Natural killer cell treated with Interleukin-12 subunit alpha and Interleukin-12 subunit beta and Interleukin-15 and Interleukin-18, amount 100 ng/mL, for 72 hours (primary cell): Measurements from ENCODE around the gene GPR183. TPM values are rescaled to one million over a fixed set of nuclear protein-coding genes. Genes with fewer than 3 reads are reported as not detected.
A peak's percentile ranks its signal among the peaks of the same experiment; 100 is the strongest.

Experiments
- ATAC-seq, 2 donors: fragments of 150-1000 bp; cut with Tn5 transposase in 1 of 2; sonication (Bioruptor Pico), chemical (Tn5 transposase) in 1 of 2; 2 replicates each; pipeline ENCODE4 v1.10.0; 2021
- DNase-seq: peaks from one replicate; pipeline ENCODE4 v3.0.0; 2022; ENCODE audit warnings: low spot score
- H3K27ac Mint-ChIP-seq, 2 donors: 1 replicate in 1 of 2; 2 replicates in 1 of 2; pipeline ENCODE4 v1.8.0; 2022; ENCODE audit warnings: mixed read lengths in 2 of 2, mild to moderate bottlenecking in 1 of 2, moderate library complexity in 1 of 2
- H3K27me3 Mint-ChIP-seq, 2 donors: 1 replicate in 1 of 2; 2 replicates in 1 of 2; pipeline ENCODE4 v1.8.0; 2022; ENCODE audit warnings: mixed read lengths in 2 of 2
- H3K36me3 Mint-ChIP-seq: one replicate; pipeline ENCODE4 v1.8.0; 2022; ENCODE audit warnings: mixed read lengths
- H3K4me1 Mint-ChIP-seq, 2 donors: 1 replicate in 1 of 2; 2 replicates in 1 of 2; pipeline ENCODE4 v1.8.0; 2022; ENCODE audit warnings: low read depth in 2 of 2, mixed read lengths in 2 of 2, mild to moderate bottlenecking in 1 of 2
- H3K4me3 Mint-ChIP-seq: one replicate; pipeline ENCODE4 v1.8.0; 2022; ENCODE audit warnings: mixed read lengths
- H3K9me3 Mint-ChIP-seq: 2 replicates; pipeline ENCODE4 v1.8.0; 2022; ENCODE audit warnings: mixed read lengths
- total RNA-seq, 2 donors: library from RNA; stranded (reverse); gene quantifications; one replicate each; pipeline ENCODE4 v1.2.3, GENCODE V29; 2022

The GPR183 gene
- total RNA-seq, 2 donors from 2014 or later = 5.4 to 10.2 TPM

DNA sequence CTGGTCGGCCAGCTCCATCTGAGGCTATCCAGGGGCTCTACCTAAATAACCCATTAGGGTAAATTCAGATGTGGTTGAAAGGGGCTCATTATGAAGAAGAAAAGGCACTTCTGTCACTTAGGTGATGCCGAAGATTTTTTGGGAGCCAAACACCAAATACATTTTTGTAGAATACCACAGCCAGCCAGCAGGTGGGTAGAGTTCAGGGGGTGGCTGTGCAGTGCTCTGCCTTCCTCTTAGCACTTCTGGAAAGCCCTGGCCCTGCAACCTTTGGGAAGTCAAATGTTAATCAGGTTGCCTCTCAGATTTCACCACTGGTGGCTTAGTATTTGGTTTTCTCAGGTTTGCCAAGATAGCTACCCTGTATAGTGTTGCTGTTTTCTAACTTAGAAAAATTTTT lies 30.5 kb downstream of the GPR183 start:
- Mint-ChIP-seq H3K9me3 (no peaks in the 10 kb centered on the region), H3K36me3 (peaks cover 19% of the 10 kb centered on the region), H3K4me3 (no peak overlapping the region), H3K27me3 (no peaks in the 10 kb centered on the region), H3K27ac (peak overlapping the region; percentile 27 to 82), H3K4me1 (peaks cover 89 to 91% of the 10 kb centered on the region in 2 donors)
- no peak for ATAC-seq
- DNase-seq = no peak

DNA sequence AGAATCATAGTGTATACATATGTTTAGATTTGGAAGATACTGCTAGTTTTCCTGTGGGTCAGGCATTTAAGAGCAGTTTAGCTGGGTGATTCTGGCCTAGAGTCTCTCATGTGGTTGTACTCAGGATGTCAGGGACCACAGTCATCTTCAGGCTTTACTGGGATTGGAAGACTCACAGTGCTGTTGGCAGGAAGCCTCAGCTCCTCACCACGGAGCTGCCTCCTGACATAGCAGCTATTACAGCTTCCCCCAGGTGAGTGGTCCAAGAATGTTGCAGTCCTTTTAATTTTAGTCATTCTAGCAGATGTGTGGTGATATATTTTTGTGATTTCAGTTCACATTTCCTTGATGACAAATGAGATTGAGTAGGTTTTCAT lies 32.1 kb downstream of the GPR183 start:
- Mint-ChIP-seq H3K4me1 (peaks cover 87 to 90% of the 10 kb centered on the region in 2 donors), H3K27ac (peak overlapping the region; percentile 39 to 82), H3K9me3 (no peaks in the 10 kb centered on the region), H3K4me3 (peak overlapping the region; percentile 28), H3K36me3 (peaks cover 13% of the 10 kb centered on the region), H3K27me3 (no peaks in the 10 kb centered on the region)
- ATAC-seq (peak; percentile 77 to 82), DNase-seq (no peak)

DNA sequence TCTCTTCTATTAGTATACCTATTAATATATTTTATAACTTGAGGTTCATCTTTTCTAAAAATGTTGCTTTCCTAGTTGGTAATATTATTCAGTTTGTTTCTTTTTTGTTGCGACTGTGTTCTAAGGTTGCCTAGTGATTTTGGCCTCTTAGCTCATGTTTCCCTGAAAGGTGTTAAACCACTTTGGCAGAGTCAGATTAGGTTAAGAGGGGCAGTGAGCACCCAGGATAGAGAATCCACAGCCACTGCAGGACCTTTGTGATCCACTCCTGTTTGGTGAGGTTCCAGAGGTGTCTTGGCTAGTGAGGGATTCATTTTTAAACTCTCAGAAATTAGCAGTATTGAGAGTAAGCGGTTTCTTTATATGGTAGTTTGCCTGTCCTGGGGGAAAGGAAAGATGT lies 34.1 kb downstream of the GPR183 start:
- peak overlapping the region; percentile 39 to 82 for H3K27ac Mint-ChIP-seq
- no peaks in the 10 kb centered on the region for H3K9me3 Mint-ChIP-seq
- peaks cover 10% of the 10 kb centered on the region for H3K36me3 Mint-ChIP-seq
- no peaks in the 10 kb centered on the region for H3K27me3 Mint-ChIP-seq
- ATAC-seq (peak; percentile 70 to 77), DNase-seq (no peak)
- H3K4me1 Mint-ChIP-seq = peaks cover 78 to 82% of the 10 kb centered on the region in 2 donors
- peak overlapping the region; percentile 62 for H3K4me3 Mint-ChIP-seq

DNA sequence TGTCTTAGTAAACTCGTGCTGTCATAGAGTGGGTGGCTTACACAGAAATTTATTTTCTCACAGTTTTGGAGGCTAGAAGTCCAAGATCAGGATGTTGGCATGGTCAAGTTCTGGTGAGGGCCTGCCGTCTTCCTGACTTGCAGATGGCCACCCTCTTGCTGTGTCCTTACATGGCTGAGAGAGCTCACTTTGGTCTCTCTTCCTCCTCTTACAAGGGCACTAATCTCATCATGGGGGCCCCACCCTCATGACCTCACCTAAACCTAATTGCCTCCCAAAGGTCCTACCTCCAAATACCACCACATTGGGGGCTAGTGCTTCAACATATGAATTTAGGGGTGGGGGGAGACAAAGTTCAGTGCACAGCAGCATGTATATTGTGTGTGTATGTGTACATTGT lies 34.7 kb downstream of the GPR183 start:
- no peaks in the 10 kb centered on the region for H3K27me3 Mint-ChIP-seq
- no peaks in the 10 kb centered on the region for H3K9me3 Mint-ChIP-seq
- peak overlapping the region; percentile 39 to 82 for H3K27ac Mint-ChIP-seq
- H3K4me1 Mint-ChIP-seq = peaks cover 71 to 76% of the 10 kb centered on the region in 2 donors
- H3K36me3 Mint-ChIP-seq = peaks cover 10% of the 10 kb centered on the region
- ATAC-seq (no peak), DNase-seq (no peak)
- H3K4me3 Mint-ChIP-seq = no peak overlapping the region

DNA sequence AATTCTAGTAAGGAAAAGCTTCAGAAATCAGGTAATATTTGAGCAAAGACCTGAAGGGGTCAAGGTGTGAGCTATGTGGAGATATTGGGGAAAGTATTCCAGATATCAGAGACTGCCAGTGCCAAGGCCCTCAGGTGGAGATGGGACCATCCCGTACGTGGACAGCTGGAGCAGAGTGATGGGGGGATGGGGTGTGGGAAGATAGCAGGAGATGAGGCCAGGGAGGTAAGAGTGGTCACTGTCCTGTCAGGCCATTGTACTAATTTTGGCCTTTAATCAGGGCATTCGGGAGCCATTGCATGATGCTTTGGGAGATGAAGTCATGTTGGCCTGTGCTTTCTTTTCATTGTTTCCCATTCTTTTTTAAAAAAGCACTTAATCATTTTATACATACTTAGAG lies 36.0 kb downstream of the GPR183 start:
- Mint-ChIP-seq H3K9me3 (no peaks in the 10 kb centered on the region), H3K4me1 (peaks cover 62 to 67% of the 10 kb centered on the region in 2 donors), H3K4me3 (no peak overlapping the region), H3K27me3 (no peaks in the 10 kb centered on the region), H3K27ac (peak overlapping the region; percentile 39 to 82), H3K36me3 (peaks cover 10% of the 10 kb centered on the region)
- ATAC-seq = no peak
- no peak for DNase-seq

DNA sequence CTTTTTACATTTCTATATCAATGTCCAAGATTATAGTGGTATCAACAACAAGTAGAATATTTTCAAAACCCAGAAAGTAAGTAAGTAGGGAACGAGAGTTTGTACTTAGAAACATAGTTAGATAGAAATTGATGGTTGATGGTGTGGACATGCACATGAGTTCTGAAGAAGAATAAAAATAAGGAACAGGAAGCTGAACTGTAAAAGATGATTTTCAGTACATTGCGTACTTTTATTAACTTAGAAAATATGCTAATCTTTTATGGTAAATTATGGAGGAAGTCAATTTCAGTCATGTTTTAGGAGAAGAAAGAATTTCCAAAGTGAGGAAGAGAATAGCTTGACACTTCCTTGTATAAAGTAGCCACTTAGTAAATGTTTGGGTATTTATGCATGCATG lies 36.7 kb downstream of the GPR183 start:
- H3K4me1 Mint-ChIP-seq = peaks cover 59 to 64% of the 10 kb centered on the region in 2 donors
- ATAC-seq (no peak), DNase-seq (no peak)
- H3K9me3 Mint-ChIP-seq = no peaks in the 10 kb centered on the region
- peak overlapping the region; percentile 39 to 82 for H3K27ac Mint-ChIP-seq
- H3K4me3 Mint-ChIP-seq = no peak overlapping the region
- H3K36me3 Mint-ChIP-seq = peaks cover 7% of the 10 kb centered on the region
- H3K27me3 Mint-ChIP-seq = no peaks in the 10 kb centered on the region

DNA sequence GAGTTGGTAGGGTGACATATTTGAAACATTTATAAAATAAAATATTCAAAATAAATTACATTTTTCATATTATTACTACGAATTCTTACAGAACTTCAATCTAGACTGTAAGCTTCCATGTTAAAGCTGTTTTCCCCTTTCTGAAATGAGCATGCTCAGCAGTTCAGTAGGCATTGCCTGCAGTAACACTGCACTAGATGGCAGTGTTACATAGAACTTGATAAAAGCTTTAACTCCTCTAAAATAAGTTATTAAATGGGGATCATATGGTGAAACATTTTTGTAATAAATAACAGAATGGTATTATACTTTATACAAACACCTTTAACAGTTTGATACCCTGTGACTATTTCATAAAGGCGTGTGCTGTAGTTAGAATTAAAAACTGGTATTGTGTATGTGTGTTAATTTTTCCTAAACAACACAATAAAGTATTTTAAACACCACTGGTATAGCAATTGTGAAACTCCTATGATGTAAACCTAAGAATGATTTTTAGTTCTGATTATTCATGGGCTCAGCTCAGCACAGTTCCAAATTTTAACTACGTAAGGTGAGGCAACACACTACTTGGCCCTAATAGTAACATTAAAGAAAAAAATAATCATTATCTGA lies 37.5 kb downstream of the GPR183 start:
- DNase-seq (no peak), ATAC-seq (peak; percentile 68 to 76)
- H3K4me3 Mint-ChIP-seq = no peak overlapping the region
- no peaks in the 10 kb centered on the region for H3K9me3 Mint-ChIP-seq
- no peaks in the 10 kb centered on the region for H3K27me3 Mint-ChIP-seq
- peak overlapping the region; percentile 39 to 82 for H3K27ac Mint-ChIP-seq
- H3K36me3 Mint-ChIP-seq = peaks cover 6% of the 10 kb centered on the region
- H3K4me1 Mint-ChIP-seq = peaks cover 54 to 64% of the 10 kb centered on the region in 2 donors

DNA sequence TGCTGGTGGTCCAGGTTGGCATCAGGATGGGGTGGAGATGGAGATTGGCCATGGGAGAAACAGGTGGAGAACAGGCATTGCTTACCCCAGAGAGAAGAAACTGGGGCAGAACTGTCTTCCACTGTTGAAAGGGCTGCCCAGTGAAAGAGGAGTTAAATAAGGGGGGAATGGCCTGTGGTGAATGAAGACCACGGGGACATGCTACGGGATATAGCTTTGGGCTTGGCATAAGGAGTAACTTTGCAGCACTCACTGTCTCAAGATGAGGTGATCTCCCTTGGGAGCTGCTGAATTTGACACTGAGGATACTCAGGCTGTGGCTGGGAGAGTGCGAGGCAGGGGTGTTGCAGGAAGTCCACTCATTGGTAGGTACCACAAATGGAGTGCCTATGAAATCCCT lies 38.4 kb downstream of the GPR183 start:
- Mint-ChIP-seq H3K36me3 (peaks cover 6% of the 10 kb centered on the region), H3K4me1 (peaks cover 51 to 64% of the 10 kb centered on the region in 2 donors), H3K4me3 (no peak overlapping the region), H3K27me3 (no peaks in the 10 kb centered on the region), H3K9me3 (no peaks in the 10 kb centered on the region), H3K27ac (peak overlapping the region in 1 of 2 donors; percentile 34)
- ATAC-seq (no peak), DNase-seq (no peak)

DNA sequence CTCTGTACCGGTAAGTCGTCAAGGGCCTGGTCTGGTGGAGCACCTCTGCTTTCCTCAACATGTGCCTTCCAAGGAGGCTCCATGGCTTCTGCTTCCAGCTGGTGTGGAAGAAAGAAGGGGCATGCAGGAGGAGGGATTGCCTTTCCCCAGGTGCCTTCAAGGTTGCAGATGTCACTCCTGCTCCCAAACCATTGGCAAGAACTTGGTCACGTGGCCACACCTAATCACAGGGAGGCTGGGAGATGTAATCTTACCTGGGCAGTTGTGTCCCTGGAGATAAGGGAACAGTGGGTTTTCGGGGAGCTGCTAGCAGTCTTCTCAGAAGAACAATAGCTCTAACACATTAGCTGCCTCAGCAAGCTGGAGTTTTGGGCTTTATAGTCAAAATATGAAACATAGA lies 39.3 kb downstream of the GPR183 start:
- H3K4me1 Mint-ChIP-seq = peaks cover 46 to 64% of the 10 kb centered on the region in 2 donors
- peaks cover 6% of the 10 kb centered on the region for H3K36me3 Mint-ChIP-seq
- ATAC-seq (no peak), DNase-seq (no peak)
- H3K27ac Mint-ChIP-seq = no peak overlapping the region
- no peak overlapping the region for H3K4me3 Mint-ChIP-seq
- no peaks in the 10 kb centered on the region for H3K9me3 Mint-ChIP-seq
- H3K27me3 Mint-ChIP-seq = no peaks in the 10 kb centered on the region

DNA sequence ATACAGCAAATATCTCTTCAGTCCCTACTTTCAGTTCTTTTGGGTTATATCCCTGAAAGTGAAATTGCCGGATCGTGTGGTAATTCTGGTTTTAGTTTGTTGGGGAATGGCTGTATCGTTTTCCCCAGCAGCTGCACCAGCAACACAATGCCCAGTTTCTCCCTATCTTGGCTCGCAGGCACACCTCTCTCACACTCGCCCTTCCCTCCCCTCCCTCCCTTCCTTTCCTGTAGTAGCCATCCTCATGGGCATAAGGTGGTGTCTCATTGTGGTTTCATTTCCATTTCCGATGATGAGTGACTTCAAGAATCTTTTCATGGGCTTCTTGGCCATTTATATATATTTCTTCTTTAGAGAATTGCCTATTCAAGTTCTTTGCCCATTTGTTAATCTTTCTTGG lies 40.4 kb downstream of the GPR183 start:
- Mint-ChIP-seq H3K36me3 (peaks cover under 1% of the 10 kb centered on the region), H3K27ac (no peak overlapping the region), H3K4me3 (no peak overlapping the region), H3K9me3 (no peaks in the 10 kb centered on the region), H3K27me3 (no peaks in the 10 kb centered on the region), H3K4me1 (peaks cover 35 to 54% of the 10 kb centered on the region in 2 donors)
- DNase-seq (no peak), ATAC-seq (no peak)

DNA sequence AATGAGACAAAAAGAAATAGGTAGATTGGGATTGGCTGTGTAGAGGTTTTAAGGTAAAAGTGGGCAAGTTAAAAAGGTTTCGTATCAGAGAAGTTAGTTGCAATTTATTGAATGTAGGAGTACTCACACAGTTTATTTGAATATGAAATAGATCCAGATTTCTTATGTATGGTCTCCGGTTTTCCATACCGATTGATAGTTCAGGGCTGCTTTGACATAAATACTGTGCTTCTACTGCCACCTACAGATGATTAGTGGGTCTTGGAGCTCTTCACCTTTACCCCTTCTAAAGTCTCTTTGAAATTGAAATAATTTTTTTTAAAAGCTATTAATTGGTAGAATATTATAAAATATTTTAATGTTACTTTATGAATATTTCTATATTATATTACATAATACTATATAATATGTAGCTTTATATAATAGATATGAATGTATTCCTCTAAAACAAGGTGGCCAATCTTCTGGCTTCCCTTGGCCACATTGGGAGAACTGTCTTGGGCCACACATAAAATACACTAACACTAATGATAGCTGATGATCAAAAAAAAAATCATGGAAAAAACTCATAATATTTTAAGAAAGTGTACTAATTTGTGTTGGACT lies 41.3 kb downstream of the GPR183 start:
- Mint-ChIP-seq H3K4me3 (no peak overlapping the region), H3K27ac (peak overlapping the region; percentile 9 to 11)
- DNase-seq = no peak

DNA sequence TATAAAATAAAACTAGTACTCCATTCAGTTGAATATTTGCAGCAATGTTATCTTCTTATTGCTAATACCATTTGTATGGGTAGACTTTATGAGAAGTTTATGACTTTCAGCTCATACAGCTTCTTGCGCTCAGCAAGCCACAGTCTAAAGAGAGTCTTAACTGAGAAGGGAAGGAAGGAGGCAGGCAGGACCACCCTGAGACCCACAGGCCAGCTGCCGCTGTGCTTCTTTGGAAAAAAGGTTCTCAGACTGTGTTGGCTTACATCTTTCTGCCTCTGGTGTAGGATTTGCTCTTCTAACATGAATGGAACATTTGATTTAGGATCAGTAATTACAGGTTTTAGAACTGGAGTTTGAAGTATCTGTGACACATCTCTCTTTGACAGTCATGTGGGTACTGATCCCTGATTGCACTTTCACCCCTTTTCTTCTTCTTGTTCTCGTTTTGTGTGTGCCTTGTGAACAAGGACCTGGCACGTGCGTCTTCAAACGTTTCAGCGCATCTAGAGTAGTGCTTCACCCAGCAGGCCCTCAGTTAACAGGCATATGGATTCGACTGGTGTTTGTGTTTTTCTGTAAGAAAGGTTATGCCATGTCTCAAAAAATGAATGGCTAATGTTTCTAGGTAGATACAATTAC lies 41.9 kb downstream of the GPR183 start:
- peaks cover 33 to 56% of the 10 kb centered on the region in 2 donors for H3K4me1 Mint-ChIP-seq
- DNase-seq (no peak), ATAC-seq (peak in 1 of 2 donors; percentile 60)
- H3K9me3 Mint-ChIP-seq = no peaks in the 10 kb centered on the region
- H3K4me3 Mint-ChIP-seq = no peak overlapping the region
- H3K27ac Mint-ChIP-seq = peak overlapping the region; percentile 9 to 11
- H3K36me3 Mint-ChIP-seq = no peaks in the 10 kb centered on the region
- no peaks in the 10 kb centered on the region for H3K27me3 Mint-ChIP-seq

More for the DNA sequence above, 41.3 kb downstream of the GPR183 start:
- H3K27me3 Mint-ChIP-seq = no peaks in the 10 kb centered on the region
- no peaks in the 10 kb centered on the region for H3K36me3 Mint-ChIP-seq
- peak in 1 of 2 donors; percentile 67 for ATAC-seq
- no peaks in the 10 kb centered on the region for H3K9me3 Mint-ChIP-seq
- peaks cover 35 to 56% of the 10 kb centered on the region in 2 donors for H3K4me1 Mint-ChIP-seq

DNA sequence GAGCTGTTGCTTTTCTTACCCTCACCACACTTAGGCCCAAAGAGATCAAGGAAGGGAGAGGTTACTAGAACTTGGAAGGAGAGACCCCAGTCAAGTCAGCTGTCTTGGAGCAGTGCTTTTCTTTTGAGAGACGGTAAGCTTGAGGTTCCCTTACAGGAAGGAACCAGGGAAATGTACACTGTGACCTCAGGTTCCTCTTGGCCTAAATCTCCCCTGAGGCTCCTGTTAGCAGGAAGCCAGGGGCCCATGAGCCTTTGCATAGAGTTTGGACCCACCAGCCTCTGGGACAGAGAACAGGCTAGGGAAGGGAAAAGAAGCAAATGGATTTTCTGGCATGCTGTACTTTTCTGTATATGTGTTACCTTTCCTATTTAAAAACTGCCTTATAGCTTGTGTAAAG lies 43.1 kb downstream of the GPR183 start:
- Mint-ChIP-seq H3K27ac (peak overlapping the region in 1 of 2 donors; percentile 49), H3K9me3 (no peaks in the 10 kb centered on the region), H3K36me3 (peaks cover 4% of the 10 kb centered on the region), H3K27me3 (no peaks in the 10 kb centered on the region), H3K4me1 (peaks cover 43 to 62% of the 10 kb centered on the region in 2 donors), H3K4me3 (no peak overlapping the region)
- DNase-seq (no peak), ATAC-seq (peak in 1 of 2 donors; percentile 49)

DNA sequence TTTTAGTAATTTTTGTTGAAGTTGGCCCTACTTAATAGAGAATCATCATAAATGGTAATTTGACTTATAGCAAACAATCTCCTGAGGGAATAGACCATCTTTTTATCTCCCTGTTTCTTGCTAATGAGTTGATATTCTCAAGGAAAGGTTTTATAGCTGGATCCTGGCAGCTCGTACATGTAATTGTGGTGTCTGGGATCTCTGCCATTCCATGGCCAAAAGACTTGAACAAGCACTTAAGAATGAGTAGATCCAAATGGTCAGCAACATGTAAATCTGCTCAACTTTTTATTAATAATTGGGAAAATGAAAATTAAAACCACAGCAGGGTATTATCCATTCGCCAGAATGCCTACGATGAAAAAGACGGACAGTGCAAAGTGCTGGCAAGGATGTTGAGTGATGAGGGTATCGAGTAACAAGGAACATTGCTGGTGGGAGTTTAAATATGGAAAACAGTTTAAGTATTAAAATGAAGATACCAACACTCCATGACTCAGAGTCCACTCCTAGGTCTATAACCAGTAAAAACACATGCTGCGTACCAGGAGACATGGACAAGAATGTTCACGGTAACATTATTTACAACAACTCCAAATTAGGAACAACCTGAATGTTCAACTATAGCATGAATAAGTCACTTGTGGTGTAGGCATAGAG lies 43.9 kb downstream of the GPR183 start:
- ATAC-seq = no peak

More for the DNA sequence above, 43.9 kb downstream of the GPR183 start:
- Mint-ChIP-seq H3K36me3 (peaks cover 6% of the 10 kb centered on the region), H3K27me3 (no peaks in the 10 kb centered on the region), H3K4me1 (peaks cover 40 to 63% of the 10 kb centered on the region in 2 donors), H3K9me3 (no peaks in the 10 kb centered on the region), H3K4me3 (no peak overlapping the region), H3K27ac (peak overlapping the region; percentile 49 to 50)
- no peak for DNase-seq
